Peyer's patch (tissue), 4 donors: ENCODE results near the gene PDZD2. TPM values are rescaled to one million over a fixed set of nuclear protein-coding genes. Genes with fewer than 3 reads are reported as not detected.
"Not testable (repeated sequence)": the region's sequence is repeated elsewhere in the genome, so short reads cannot be mapped to it uniquely, and the experiment has no call there.

Source experiments
- DNase-seq, 3 donors: peaks; one replicate each; pipeline ENCODE4 v3.0.0-alpha.2; 2017 to 2019
- H3K27ac ChIP-seq, 4 donors: fragments of 200-600 bp; sonication (generic); one replicate each; pipeline ENCODE4 v1.5.1; 2016 to 2019
- H3K27me3 ChIP-seq, 2 donors: fragments of 200-600 bp; sonication (generic); one replicate each; pipeline ENCODE4 v1.5.1; 2019
- H3K36me3 ChIP-seq, 3 donors: fragments of 200-600 bp; sonication (generic); one replicate each; pipeline ENCODE4 v1.5.1; 2016 to 2019
- H3K4me1 ChIP-seq, 4 donors: fragments of 200-600 bp; sonication (generic); one replicate each; pipeline ENCODE4 v1.5.1; 2016 to 2019
- H3K4me3 ChIP-seq, 4 donors: fragments of 200-600 bp; sonication (generic); 1 replicate in 3 of 4; 2 replicates in 1 of 4; pipeline ENCODE4 v1.5.1; 2016 to 2019; ENCODE audit warnings: mild to moderate bottlenecking in 1 of 4
- H3K9me3 ChIP-seq, 4 donors: fragments of 200-600 bp; sonication (generic); one replicate each; pipeline ENCODE4 v1.5.1; 2016 to 2019; ENCODE audit warnings: mild to moderate bottlenecking in 1 of 4
- POLR2A ChIP-seq, 2 donors: fragments of 450-650 bp; IDR thresholded peaks; one replicate each; pipeline ENCODE4 v1.5.1; 2017; ENCODE audit warnings: antibody characterized with exemption in 2 of 2, mild to moderate bottlenecking in 2 of 2, moderate library complexity in 2 of 2
- total RNA-seq, 4 donors: library from RNA; depleted of rRNA; stranded (reverse); fragments of >200 nt; gene quantifications; one replicate each; pipeline ENCODE4 v1.1.0, GENCODE V29; 2016
- TF ChIP-seq, protein P1 (sequence below), 6 experiments: fragments of 450-650 bp in 4 of 6; fragments of 200-600 bp in 2 of 6; sonication (generic) in 1 of 6; IDR thresholded peaks; one replicate each; pipeline ENCODE4 v1.5.1; 2017 to 2019; ENCODE audit warnings: antibody characterized with exemption in 6 of 6, mild to moderate bottlenecking in 3 of 6, moderate library complexity in 1 of 6

Gene PDZD2
- total RNA-seq, 4 donors from 2014 or later, result 0.53 to 7.4 (median 3.0) TPM

GRCh38 chr5:32109236-32109635, 470.3 kb downstream of the PDZD2 start:
- TF ChIP-seq, protein P1, sequence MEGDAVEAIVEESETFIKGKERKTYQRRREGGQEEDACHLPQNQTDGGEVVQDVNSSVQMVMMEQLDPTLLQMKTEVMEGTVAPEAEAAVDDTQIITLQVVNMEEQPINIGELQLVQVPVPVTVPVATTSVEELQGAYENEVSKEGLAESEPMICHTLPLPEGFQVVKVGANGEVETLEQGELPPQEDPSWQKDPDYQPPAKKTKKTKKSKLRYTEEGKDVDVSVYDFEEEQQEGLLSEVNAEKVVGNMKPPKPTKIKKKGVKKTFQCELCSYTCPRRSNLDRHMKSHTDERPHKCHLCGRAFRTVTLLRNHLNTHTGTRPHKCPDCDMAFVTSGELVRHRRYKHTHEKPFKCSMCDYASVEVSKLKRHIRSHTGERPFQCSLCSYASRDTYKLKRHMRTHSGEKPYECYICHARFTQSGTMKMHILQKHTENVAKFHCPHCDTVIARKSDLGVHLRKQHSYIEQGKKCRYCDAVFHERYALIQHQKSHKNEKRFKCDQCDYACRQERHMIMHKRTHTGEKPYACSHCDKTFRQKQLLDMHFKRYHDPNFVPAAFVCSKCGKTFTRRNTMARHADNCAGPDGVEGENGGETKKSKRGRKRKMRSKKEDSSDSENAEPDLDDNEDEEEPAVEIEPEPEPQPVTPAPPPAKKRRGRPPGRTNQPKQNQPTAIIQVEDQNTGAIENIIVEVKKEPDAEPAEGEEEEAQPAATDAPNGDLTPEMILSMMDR (IDR thresholded peaks at IDR 0.05), result no peak
- TF ChIP-seq POLR2A (IDR thresholded peaks at IDR 0.05), result no peak
- no peak overlapping the region for H3K27ac ChIP-seq
- DNase-seq, result no peak
- peaks cover 0 to 86% (median 0%) of the 10 kb centered on the region in 3 donors for H3K36me3 ChIP-seq
- H3K9me3 ChIP-seq, result no peaks in the 10 kb centered on the region
- no peaks in the 10 kb centered on the region for H3K27me3 ChIP-seq
- no peak overlapping the region for H3K4me3 ChIP-seq
- no peaks in the 10 kb centered on the region for H3K4me1 ChIP-seq

DNA sequence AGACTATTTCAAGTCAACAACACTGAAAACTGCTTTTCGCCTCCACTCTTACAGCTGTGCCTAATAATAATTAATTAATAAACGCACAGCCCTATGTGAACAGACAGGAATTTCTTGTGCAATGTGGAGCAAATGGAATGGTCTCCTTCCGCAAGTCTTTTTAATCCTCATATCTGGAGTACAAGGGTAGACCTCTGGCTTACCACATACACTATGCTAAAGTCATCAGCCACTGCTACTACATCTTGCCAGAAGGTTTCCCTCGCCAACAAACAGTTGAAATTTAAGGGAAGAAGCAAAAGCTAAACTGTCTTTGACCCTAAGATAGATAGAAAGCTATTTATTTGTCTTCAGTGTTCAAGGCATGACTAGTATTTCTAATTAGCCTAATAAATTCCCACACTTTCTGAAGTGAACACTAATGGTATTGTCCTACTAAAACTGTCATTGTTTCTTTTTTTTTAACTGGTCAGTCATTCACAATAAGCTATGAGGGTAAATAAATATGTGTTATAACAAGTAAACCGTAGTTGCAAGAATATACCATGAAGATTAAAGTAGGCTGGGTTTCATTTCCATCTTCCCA, 471.3 kb downstream of the PDZD2 start:
- Histone ChIP-seq H3K36me3 (peaks cover 0 to 82% (median 0%) of the 10 kb centered on the region in 3 donors), H3K27me3 (no peaks in the 10 kb centered on the region), H3K27ac (no peak overlapping the region), H3K9me3 (no peaks in the 10 kb centered on the region), H3K4me3 (no peak overlapping the region), H3K4me1 (no peaks in the 10 kb centered on the region)
- no peak for DNase-seq
- TF ChIP-seq POLR2A (IDR thresholded peaks at IDR 0.05), result no peak
- TF ChIP-seq, protein P1 (IDR thresholded peaks at IDR 0.05), result no peak

GRCh38 chr5:32115985-32116384, 477.1 kb downstream of the PDZD2 start:
- no peaks in the 10 kb centered on the region for H3K9me3 ChIP-seq
- no peak overlapping the region for H3K4me3 ChIP-seq
- DNase-seq, result no peak
- H3K4me1 ChIP-seq, result no peaks in the 10 kb centered on the region
- peaks cover 0 to 48% (median 0%) of the 10 kb centered on the region in 3 donors for H3K36me3 ChIP-seq
- no peaks in the 10 kb centered on the region for H3K27me3 ChIP-seq
- TF ChIP-seq, protein P1 (IDR thresholded peaks at IDR 0.05), result no peak
- no peak for TF ChIP-seq POLR2A (IDR thresholded peaks at IDR 0.05)
- H3K27ac ChIP-seq, result no peak overlapping the region

- H3K9me3 ChIP-seq, result no peaks in the 10 kb centered on the region
- peaks cover 0 to 50% (median 0%) of the 10 kb centered on the region in 3 donors for H3K36me3 ChIP-seq
- no peak overlapping the region for H3K27ac ChIP-seq
- no peaks in the 10 kb centered on the region for H3K27me3 ChIP-seq
- no peak overlapping the region for H3K4me3 ChIP-seq
- DNase-seq, result no peak
- no peak for TF ChIP-seq POLR2A (IDR thresholded peaks at IDR 0.05)
- TF ChIP-seq, protein P1 (IDR thresholded peaks at IDR 0.05), result no peak
- H3K4me1 ChIP-seq, result no peaks in the 10 kb centered on the region
These were observed 477.8 kb downstream of the PDZD2 start for GRCh38 chr5:32116574-32117313.

DNA sequence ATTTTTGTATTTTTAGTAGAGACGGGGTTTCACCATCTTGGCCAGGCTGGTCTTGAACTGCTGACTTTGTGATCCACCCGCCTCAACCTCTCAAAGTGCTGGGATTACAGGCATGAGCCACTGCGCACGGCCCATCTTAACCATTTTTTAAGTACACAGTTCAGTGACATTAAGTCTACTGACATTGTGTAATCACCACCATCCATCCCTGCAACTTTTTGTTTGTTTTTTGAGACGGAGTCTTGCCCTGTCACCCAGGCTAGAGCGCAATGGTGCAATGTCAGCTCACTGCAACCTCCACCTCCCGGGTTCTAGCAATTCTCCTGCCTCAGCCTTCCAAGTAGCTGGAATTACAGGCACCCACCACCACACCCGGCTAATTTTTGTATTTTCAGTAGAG, 480.0 kb downstream of the PDZD2 start:
- H3K4me1 ChIP-seq, H3K4me3 ChIP-seq, DNase-seq, H3K27ac ChIP-seq, H3K27me3 ChIP-seq, H3K9me3 ChIP-seq: not testable (repeated sequence)
- peaks cover 0 to 49% (median 0%) of the 10 kb centered on the region in 3 donors for H3K36me3 ChIP-seq

DNA sequence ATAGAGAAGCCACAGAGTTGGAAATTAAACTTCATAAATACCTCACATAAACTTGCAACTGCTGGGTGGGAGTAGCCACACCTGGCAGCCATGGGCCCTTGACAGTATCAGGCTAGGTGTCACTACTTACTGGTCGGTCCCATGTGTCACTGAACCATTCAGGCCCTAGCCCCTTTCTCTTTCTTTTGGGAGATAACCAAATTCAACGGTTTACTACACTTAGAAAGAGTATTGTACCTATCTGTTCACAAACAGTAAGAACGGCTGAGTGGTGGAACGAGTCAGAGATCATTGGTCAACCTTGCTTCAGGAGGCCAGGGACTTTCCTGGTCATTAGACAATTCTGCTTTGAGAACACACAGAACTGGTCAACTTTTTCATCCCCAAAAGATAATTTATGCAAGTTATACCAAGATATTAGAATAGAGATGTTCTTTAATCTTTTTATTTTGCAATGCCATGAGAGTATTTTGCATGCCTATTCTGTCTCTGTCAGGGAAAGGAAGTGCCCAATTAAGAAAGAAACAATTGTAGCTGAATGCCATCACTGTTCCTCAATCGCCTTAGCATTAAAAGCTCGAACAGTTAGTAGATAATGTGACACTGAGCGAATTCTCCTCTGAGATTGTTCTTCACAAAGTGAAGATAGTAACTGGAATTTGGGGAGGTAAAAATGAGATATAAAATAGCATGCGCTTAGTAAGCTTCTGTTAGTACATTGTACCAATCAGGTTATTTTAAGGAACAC, 484.3 kb downstream of the PDZD2 start:
- Histone ChIP-seq H3K4me3 (no peak overlapping the region), H3K27ac (no peak overlapping the region), H3K9me3 (no peaks in the 10 kb centered on the region), H3K4me1 (no peaks in the 10 kb centered on the region), H3K36me3 (peaks cover 0 to 51% (median 0%) of the 10 kb centered on the region in 3 donors), H3K27me3 (no peaks in the 10 kb centered on the region)
- no peak for DNase-seq
- TF ChIP-seq, protein P1 (IDR thresholded peaks at IDR 0.05), result no peak
- TF ChIP-seq POLR2A (IDR thresholded peaks at IDR 0.05), result no peak
